ENCODE measurements around the gene SEC31A.

DNA sequence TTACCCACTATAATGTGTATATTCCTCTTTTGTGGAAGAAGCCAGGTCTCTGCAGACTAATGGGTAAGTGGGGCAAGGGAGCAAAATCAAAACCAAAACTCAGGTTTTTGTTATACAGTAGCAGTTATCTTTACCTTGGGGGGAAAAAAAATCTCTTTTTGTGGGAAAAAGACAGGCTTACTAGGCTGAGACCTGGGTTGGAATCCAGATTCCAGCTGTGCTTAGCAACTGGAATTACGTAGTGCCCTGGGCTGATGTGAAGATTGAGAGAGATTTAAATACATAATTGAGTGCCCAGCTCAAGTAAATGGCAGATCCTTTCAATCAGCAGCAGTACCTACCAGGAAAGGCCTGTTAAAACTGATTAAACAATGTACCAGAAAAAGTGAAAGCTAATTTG, 76.9 kb downstream of the SEC31A start:
- TF ChIP-seq, protein P1, sequence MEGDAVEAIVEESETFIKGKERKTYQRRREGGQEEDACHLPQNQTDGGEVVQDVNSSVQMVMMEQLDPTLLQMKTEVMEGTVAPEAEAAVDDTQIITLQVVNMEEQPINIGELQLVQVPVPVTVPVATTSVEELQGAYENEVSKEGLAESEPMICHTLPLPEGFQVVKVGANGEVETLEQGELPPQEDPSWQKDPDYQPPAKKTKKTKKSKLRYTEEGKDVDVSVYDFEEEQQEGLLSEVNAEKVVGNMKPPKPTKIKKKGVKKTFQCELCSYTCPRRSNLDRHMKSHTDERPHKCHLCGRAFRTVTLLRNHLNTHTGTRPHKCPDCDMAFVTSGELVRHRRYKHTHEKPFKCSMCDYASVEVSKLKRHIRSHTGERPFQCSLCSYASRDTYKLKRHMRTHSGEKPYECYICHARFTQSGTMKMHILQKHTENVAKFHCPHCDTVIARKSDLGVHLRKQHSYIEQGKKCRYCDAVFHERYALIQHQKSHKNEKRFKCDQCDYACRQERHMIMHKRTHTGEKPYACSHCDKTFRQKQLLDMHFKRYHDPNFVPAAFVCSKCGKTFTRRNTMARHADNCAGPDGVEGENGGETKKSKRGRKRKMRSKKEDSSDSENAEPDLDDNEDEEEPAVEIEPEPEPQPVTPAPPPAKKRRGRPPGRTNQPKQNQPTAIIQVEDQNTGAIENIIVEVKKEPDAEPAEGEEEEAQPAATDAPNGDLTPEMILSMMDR (IDR thresholded peaks at IDR 0.05) = no peak
- TF ChIP-seq EP300 (IDR thresholded peaks at IDR 0.05) (no peak), POLR2AphosphoS5 (IDR thresholded peaks at IDR 0.05) (no peak)
